ENCODE data around the gene SLC2A4RG. TPM values are rescaled to one million over a fixed set of nuclear protein-coding genes. Genes with fewer than 3 reads are reported as not detected.
A peak's percentile ranks its signal among the peaks of the same experiment; 100 is the strongest.

Gene SLC2A4RG
- total RNA-seq, 1 donor from 2014 or later = 47.9 TPM

GRCh38 chr20:63737695-63737944 lies 2.0 kb upstream of the SLC2A4RG start:
- no peak for DNase-seq
- TF ChIP-seq CTCF (IDR thresholded peaks at IDR 0.05; ENCODE audit: partially characterized antibody, unreplicated experiment) = no peak
- H3K27ac Mint-ChIP-seq (ENCODE audit: unreplicated experiment) = no peak overlapping the region
- peaks cover 5% of the 10 kb centered on the region for H3K4me1 Mint-ChIP-seq (ENCODE audit: low read depth, unreplicated experiment)
- peaks cover 11% of the 10 kb centered on the region for H3K27me3 Mint-ChIP-seq (ENCODE audit: unreplicated experiment)
- no peak overlapping the region for H3K4me3 Mint-ChIP-seq (ENCODE audit: unreplicated experiment)
- H3K9me3 Mint-ChIP-seq (ENCODE audit: unreplicated experiment) = peaks cover 8% of the 10 kb centered on the region
- H3K36me3 Mint-ChIP-seq (ENCODE audit: unreplicated experiment) = no peaks in the 10 kb centered on the region

GRCh38 chr20:63737945-63738686 lies 1.5 kb upstream of the SLC2A4RG start:
- Mint-ChIP-seq H3K36me3 (ENCODE audit: unreplicated experiment) (no peaks in the 10 kb centered on the region), H3K4me3 (ENCODE audit: unreplicated experiment) (no peak overlapping the region), H3K27ac (ENCODE audit: unreplicated experiment) (no peak overlapping the region), H3K27me3 (ENCODE audit: unreplicated experiment) (peaks cover 11% of the 10 kb centered on the region), H3K4me1 (ENCODE audit: low read depth, unreplicated experiment) (peaks cover 5% of the 10 kb centered on the region), H3K9me3 (ENCODE audit: unreplicated experiment) (peaks cover 8% of the 10 kb centered on the region)
- peak; percentile 46 for DNase-seq
- no peak for TF ChIP-seq CTCF (IDR thresholded peaks at IDR 0.05; ENCODE audit: partially characterized antibody, unreplicated experiment)

- DNase-seq = peak; percentile 80
- Mint-ChIP-seq H3K27me3 (ENCODE audit: unreplicated experiment) (peaks cover 12% of the 10 kb centered on the region), H3K4me1 (ENCODE audit: low read depth, unreplicated experiment) (peaks cover 5% of the 10 kb centered on the region), H3K4me3 (ENCODE audit: unreplicated experiment) (no peak overlapping the region), H3K9me3 (ENCODE audit: unreplicated experiment) (peaks cover 9% of the 10 kb centered on the region), H3K27ac (ENCODE audit: unreplicated experiment) (no peak overlapping the region), H3K36me3 (ENCODE audit: unreplicated experiment) (no peaks in the 10 kb centered on the region)
- no peak for TF ChIP-seq CTCF (IDR thresholded peaks at IDR 0.05; ENCODE audit: partially characterized antibody, unreplicated experiment)
Measured at GRCh38 chr20:63738687-63739129, 868 bp upstream of the SLC2A4RG start.

- Mint-ChIP-seq H3K9me3 (ENCODE audit: unreplicated experiment) (peaks cover 9% of the 10 kb centered on the region), H3K4me1 (ENCODE audit: low read depth, unreplicated experiment) (peaks cover 7% of the 10 kb centered on the region), H3K4me3 (ENCODE audit: unreplicated experiment) (no peak overlapping the region), H3K27me3 (ENCODE audit: unreplicated experiment) (peaks cover 11% of the 10 kb centered on the region), H3K27ac (ENCODE audit: unreplicated experiment) (no peak overlapping the region), H3K36me3 (ENCODE audit: unreplicated experiment) (no peaks in the 10 kb centered on the region)
- peak; percentile 58 for DNase-seq
- TF ChIP-seq CTCF (IDR thresholded peaks at IDR 0.05; ENCODE audit: partially characterized antibody, unreplicated experiment) = no peak
Measured at GRCh38 chr20:63740070-63740626, 572 bp downstream of the SLC2A4RG start.

GRCh38 chr20:63740627-63741353 lies 1.2 kb downstream of the SLC2A4RG start:
- no peaks in the 10 kb centered on the region for H3K36me3 Mint-ChIP-seq (ENCODE audit: unreplicated experiment)
- TF ChIP-seq CTCF (IDR thresholded peaks at IDR 0.05; ENCODE audit: partially characterized antibody, unreplicated experiment) = no peak
- H3K27me3 Mint-ChIP-seq (ENCODE audit: unreplicated experiment) = peaks cover 11% of the 10 kb centered on the region
- peak; percentile 77 for DNase-seq
- H3K9me3 Mint-ChIP-seq (ENCODE audit: unreplicated experiment) = peaks cover 10% of the 10 kb centered on the region
- H3K4me3 Mint-ChIP-seq (ENCODE audit: unreplicated experiment) = no peak overlapping the region
- H3K27ac Mint-ChIP-seq (ENCODE audit: unreplicated experiment) = no peak overlapping the region
- H3K4me1 Mint-ChIP-seq (ENCODE audit: low read depth, unreplicated experiment) = peaks cover 7% of the 10 kb centered on the region

Measured in glutamatergic neuron (in vitro differentiated cells).